ENCODE measurements around the gene CEP112.

The CEP112 gene

DNA sequence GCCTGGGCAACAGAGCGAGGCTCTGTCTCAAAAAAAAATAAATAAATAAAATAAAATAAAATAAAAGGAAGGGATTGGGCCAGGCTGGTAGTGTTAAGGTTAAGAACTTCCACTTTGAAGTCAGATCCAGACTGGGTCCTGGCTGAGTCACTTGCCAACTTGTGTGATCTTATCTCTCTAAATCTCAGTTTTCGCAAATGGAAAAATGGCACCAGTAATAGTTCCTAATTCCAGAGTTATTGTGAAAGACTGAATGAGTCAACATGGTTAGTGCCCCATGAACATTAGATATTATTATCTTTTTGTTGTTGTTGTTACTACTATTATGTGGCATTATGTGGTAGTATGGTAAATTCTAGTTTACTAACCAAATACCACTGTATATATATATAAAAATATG is 442.5 kb downstream of the CEP112 start:
- H3K27ac ChIP-seq, result no peak overlapping the region
- no peaks in the 10 kb centered on the region for H3K27me3 ChIP-seq
- H3K36me3 ChIP-seq, result no peaks in the 10 kb centered on the region
- H3K4me3 ChIP-seq, result no peak overlapping the region
- no peak for DNase-seq
- intact Hi-C loops (cut with DNase I; ENCODE audit: low total_unique reads), result no loop called here
- TF ChIP-seq, protein P1, sequence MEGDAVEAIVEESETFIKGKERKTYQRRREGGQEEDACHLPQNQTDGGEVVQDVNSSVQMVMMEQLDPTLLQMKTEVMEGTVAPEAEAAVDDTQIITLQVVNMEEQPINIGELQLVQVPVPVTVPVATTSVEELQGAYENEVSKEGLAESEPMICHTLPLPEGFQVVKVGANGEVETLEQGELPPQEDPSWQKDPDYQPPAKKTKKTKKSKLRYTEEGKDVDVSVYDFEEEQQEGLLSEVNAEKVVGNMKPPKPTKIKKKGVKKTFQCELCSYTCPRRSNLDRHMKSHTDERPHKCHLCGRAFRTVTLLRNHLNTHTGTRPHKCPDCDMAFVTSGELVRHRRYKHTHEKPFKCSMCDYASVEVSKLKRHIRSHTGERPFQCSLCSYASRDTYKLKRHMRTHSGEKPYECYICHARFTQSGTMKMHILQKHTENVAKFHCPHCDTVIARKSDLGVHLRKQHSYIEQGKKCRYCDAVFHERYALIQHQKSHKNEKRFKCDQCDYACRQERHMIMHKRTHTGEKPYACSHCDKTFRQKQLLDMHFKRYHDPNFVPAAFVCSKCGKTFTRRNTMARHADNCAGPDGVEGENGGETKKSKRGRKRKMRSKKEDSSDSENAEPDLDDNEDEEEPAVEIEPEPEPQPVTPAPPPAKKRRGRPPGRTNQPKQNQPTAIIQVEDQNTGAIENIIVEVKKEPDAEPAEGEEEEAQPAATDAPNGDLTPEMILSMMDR (IDR thresholded peaks at IDR 0.05), result no peak
- H3K9me3 ChIP-seq, result no peaks in the 10 kb centered on the region
- H3K4me1 ChIP-seq, result peaks cover 0 to 22% (median 4%) of the 10 kb centered on the region in 4 donors

DNA sequence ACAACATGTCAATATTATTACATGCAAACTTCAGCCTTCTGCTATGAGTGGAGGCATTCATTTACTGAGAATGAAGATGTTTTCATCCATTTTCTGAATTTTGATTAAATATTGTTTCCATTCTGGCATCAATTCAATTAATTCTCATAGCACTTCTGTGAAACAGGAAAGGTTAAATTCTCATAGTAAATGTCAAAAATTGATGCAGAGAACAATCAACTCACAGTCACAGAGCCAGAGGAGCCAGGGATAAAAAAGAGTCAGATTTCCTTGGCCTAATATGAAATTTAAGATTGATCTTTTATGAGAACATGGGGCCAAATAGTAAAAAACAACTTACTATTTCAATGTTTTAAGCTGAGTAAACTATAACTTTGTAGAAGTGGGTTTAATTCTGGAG is 446.7 kb downstream of the CEP112 start:
- H3K36me3 ChIP-seq, result no peaks in the 10 kb centered on the region
- no peaks in the 10 kb centered on the region for H3K9me3 ChIP-seq
- no peak overlapping the region for H3K4me3 ChIP-seq
- no peak overlapping the region for H3K27ac ChIP-seq
- no peaks in the 10 kb centered on the region for H3K27me3 ChIP-seq
- H3K4me1 ChIP-seq, result peaks cover 0 to 18% (median 8%) of the 10 kb centered on the region in 4 donors
- no peak for DNase-seq
- intact Hi-C loops (cut with DNase I; ENCODE audit: low total_unique reads), result no loop called here
- TF ChIP-seq, protein P1 (IDR thresholded peaks at IDR 0.05), result no peak

DNA sequence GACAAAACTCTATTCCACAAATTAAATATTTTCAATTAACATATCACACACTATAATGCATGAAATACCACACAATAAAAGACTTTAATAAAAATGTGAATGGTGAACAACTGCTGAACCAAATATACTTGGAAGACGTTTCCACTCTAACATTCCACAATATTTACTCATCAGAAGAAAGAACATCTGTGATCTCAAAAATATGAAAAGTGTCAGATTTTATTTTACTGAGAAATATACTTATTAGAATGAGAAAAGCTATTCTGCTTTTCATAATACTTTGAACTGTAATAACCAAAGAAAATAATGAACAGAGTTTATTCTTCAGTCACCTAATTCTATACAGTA is 448.7 kb downstream of the CEP112 start:
- TF ChIP-seq, protein P1 (IDR thresholded peaks at IDR 0.05), result no peak
- no peak for DNase-seq
- H3K27ac ChIP-seq, result no peak overlapping the region

DNA sequence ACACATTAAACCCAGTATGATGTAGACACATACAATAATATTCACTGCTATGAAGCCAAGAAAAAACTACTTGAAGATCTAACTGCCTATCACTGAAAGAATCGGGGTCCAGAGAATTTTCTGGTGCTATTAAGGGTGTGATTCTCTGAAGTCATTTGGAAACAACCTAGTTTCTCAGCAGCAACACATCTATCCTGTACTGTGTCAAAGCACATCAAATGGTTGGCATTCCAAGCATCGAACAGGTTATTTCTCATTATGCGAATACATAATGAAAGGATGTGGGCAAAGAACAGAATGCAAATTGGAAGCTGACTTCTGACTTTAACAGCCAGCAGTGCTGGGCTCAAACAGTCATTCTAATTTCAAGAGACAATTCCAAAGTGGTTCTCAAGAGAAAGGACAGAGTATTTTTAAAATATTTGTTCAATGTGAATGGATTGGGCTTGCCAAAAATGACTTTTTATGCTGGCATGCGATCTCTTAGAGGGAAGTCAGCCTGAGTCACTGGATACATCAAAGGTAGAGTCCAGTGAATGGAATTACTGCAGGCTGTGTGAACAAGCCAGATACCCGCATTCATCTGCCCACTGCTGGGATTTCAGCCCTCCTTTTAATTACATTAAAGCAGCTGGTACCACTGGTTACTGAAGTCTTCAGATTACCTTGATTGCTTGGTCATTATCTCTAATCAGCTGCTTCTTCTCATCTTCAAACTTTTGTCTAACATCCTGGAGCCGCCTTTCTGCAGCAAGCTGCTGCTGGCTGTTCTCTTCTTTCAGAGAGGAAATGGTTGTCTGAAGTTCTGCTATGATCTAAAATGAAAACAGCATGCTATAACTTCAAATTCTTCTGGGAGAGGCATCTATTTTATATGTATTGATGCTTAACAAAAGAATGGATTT is 449.3 kb downstream of the CEP112 start:
- no peak overlapping the region for H3K27ac ChIP-seq
- intact Hi-C loops (cut with DNase I; ENCODE audit: low total_unique reads), result no loop called here
- no peak for DNase-seq
- peaks cover 0 to 9% (median 4%) of the 10 kb centered on the region in 3 donors for H3K9me3 ChIP-seq
- peaks cover 0 to 18% (median 8%) of the 10 kb centered on the region in 4 donors for H3K4me1 ChIP-seq
- TF ChIP-seq, protein P1 (IDR thresholded peaks at IDR 0.05), result no peak
- H3K27me3 ChIP-seq, result no peaks in the 10 kb centered on the region
- H3K4me3 ChIP-seq, result no peak overlapping the region
- no peaks in the 10 kb centered on the region for H3K36me3 ChIP-seq

More for the DNA sequence above, 448.7 kb downstream of the CEP112 start:
- Histone ChIP-seq H3K27me3 (no peaks in the 10 kb centered on the region), H3K4me3 (no peak overlapping the region), H3K9me3 (peaks cover 0 to 9% (median 4%) of the 10 kb centered on the region in 3 donors), H3K36me3 (no peaks in the 10 kb centered on the region), H3K4me1 (peaks cover 0 to 18% (median 8%) of the 10 kb centered on the region in 4 donors)
- intact Hi-C loops (cut with DNase I; ENCODE audit: low total_unique reads), result no loop called here

DNA sequence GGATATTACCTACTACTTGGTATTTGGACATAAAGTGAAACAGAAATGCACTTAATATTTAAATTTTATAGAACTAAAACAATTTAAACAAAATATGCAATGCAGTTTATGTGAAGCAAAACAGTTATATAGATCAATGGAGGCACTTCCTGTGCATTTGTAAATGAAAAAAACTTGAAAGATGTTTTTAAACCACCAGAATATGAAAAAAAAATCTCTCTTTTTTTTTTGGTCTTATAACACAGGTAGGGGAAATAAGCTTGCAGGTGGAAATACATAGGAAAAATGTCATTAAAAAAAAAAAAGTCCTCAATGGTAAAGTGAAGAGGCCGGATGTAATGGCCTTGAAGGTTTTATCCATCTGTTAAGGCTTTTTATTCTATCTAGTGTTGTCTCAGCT is 450.2 kb downstream of the CEP112 start:
- Histone ChIP-seq H3K27ac (no peak overlapping the region), H3K27me3 (no peaks in the 10 kb centered on the region)
- intact Hi-C loops (cut with DNase I; ENCODE audit: low total_unique reads), result no loop called here

More for the DNA sequence above, 450.2 kb downstream of the CEP112 start:
- DNase-seq, result no peak
- Histone ChIP-seq H3K36me3 (peaks cover 0 to 4% (median 0%) of the 10 kb centered on the region in 3 donors), H3K9me3 (peaks cover 0 to 9% (median 4%) of the 10 kb centered on the region in 3 donors), H3K4me3 (no peak overlapping the region), H3K4me1 (peaks cover 0 to 18% (median 8%) of the 10 kb centered on the region in 4 donors)
- TF ChIP-seq, protein P1 (IDR thresholded peaks at IDR 0.05), result no peak
